AG04449 (cell line): Measurements from ENCODE around the gene KLC1.

Experiments used
- CTCF ChIA-PET: fragments of 350-600 bp; formaldehyde crosslinking; extraction: SDS; loops from one replicate; lab custom pipeline; 2021; ENCODE audit warnings: antibody characterized with exemption; lab: Yijun Ruan, JAX
- POLR2A ChIA-PET: fragments of 400-600, 350-600 bp; formaldehyde crosslinking; extraction: SDS; loops from one replicate; lab custom pipeline; 2020; ENCODE audit warnings: antibody characterized with exemption, inconsistent platforms; lab: Yijun Ruan, JAX
- DNase-seq: peaks from one replicate; pipeline ENCODE4 v3.0.0-alpha.2; 2010; ENCODE audit warnings: low read depth, low spot score
- H3K4me3 ChIP-seq: 2 replicates; pipeline ENCODE4 v1.5.1; 2011; ENCODE audit warnings: low read depth, mild to moderate bottlenecking, control low read depth, low read length
- TF ChIP-seq, protein P1 (sequence below): IDR thresholded peaks from one replicate; pipeline ENCODE4 v1.5.1; 2011; ENCODE audit warnings: mild to moderate bottlenecking, moderate library complexity, low read length, control low read depth, inconsistent platforms; ENCODE audit not compliant: insufficient read depth; ENCODE audit errors: missing control alignments

KLC1 gene

DNA sequence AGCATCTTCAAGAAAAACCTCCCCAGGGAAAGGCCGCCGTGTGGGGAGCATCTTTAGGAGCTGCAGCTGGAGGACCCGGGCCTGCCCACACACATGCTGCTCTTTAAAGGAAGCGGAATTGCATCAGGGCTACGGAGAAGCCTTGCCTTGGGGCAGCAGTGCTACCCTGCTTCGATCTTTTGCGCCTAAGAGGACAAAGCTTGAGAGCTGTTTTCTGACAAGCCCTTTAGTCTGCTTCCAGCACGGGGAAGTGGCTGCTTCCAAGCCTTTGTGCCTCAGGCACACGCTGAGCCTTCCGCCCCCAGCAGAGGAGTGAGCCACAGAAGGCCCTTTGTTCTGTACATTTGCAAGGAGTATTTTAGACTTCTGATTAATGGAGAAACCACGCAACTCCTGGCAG lies 34.7 kb upstream of the KLC1 start:
- ChIA-PET POLR2A (no interaction called here), CTCF (interaction anchor here (0.8 to 1.5 kb wide), 2 partner anchors 20 to 23 kb away, joined by 3 read pairs; no protein-coding TSS in a partner anchor)
- DNase-seq, result no peak
- no peak overlapping the region for H3K4me3 ChIP-seq
- TF ChIP-seq, protein P1, sequence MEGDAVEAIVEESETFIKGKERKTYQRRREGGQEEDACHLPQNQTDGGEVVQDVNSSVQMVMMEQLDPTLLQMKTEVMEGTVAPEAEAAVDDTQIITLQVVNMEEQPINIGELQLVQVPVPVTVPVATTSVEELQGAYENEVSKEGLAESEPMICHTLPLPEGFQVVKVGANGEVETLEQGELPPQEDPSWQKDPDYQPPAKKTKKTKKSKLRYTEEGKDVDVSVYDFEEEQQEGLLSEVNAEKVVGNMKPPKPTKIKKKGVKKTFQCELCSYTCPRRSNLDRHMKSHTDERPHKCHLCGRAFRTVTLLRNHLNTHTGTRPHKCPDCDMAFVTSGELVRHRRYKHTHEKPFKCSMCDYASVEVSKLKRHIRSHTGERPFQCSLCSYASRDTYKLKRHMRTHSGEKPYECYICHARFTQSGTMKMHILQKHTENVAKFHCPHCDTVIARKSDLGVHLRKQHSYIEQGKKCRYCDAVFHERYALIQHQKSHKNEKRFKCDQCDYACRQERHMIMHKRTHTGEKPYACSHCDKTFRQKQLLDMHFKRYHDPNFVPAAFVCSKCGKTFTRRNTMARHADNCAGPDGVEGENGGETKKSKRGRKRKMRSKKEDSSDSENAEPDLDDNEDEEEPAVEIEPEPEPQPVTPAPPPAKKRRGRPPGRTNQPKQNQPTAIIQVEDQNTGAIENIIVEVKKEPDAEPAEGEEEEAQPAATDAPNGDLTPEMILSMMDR, result no peak

DNA sequence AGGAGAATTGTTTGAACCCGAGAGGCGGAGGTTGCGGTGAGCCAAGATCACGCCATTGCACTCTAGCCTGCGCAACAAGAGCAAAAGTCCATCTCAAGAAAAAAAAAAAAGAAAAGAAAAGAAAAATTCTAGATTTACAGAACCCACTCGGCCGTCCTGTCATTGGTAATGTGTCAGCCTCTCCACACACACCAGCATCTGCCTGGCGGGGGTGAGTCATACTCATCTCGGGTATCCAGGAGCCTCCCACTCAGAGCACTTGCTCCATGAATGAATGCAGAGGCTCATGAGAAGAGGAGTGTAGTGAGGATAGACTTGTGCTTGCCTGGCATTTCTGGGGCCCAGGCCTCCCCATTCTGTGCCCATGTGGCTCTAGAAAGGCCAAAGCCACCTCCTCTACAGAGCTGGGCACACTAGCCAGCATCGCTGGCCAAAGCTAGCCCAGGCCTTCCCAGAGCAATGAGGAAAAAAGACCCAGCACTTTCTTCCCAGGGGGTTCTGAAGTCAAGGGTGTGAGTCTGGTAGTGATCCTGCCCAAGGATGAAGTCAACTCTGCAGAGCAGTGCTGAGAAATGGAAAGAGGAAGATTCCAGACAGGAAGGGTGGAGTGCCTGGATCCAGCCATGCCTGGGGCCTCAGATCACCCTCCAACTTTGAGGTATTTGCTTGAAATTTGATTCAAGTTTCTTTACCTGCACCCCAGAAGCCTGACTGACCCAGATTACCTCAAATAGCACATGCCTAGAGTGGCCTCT lies 31.2 kb upstream of the KLC1 start:
- ChIA-PET CTCF (no interaction called here), POLR2A (no interaction called here)
- DNase-seq, result no peak

DNA sequence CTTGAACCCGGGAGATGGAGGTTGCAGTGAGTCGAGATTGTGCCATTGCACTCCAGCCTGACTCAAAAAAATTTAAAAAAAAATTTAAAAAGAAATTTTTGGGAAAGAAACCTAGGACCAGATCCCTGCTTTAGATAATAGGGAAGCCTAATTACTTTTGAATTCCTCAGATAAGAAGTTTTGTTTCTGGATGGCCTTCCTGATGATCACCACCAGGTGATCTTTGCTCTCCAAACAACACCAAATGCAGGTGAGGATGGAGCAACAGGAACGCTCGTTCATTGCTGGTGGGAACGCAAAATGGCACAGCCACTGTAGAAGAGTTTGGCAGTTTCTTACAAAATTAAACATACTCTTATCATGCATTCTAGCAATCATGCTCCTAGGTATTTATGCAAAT lies 28.5 kb upstream of the KLC1 start:
- ChIA-PET POLR2A (no interaction called here), CTCF (interaction anchor here (1.0 kb wide), 1 partner anchor 13 kb away, joined by 3 read pairs; no protein-coding TSS in a partner anchor)
- TF ChIP-seq, protein P1, result no peak
- no peak overlapping the region for H3K4me3 ChIP-seq
- no peak for DNase-seq

More for the DNA sequence above, 31.2 kb upstream of the KLC1 start:
- no peak overlapping the region for H3K4me3 ChIP-seq
- TF ChIP-seq, protein P1, result no peak

DNA sequence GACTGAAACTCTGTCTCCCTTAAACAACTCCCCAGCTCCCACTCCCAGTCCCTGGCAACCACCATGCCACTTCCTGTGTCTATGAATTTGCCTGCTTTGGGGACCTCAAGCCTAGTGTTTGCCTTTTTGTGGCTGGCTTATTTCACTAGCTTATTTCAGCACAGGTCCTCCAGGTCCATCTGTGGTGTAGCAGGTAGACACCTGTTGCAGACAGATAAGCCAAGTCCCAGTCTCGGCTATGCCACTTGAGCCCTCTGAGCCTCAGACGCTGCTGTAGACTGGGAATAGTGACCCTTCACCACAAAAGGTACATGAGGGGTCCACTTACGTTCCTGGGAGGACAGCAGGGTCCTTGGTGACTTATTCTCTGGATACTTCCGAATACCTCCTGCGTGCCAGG lies 24.4 kb upstream of the KLC1 start:
- TF ChIP-seq, protein P1, result no peak
- no peak overlapping the region for H3K4me3 ChIP-seq
- ChIA-PET POLR2A (no interaction called here), CTCF (interaction anchor here (1.2 to 1.5 kb wide), 3 partner anchors 9 to 378 kb away, joined by 3 to 4 read pairs (median 3); no protein-coding TSS in a partner anchor)
- DNase-seq, result no peak

DNA sequence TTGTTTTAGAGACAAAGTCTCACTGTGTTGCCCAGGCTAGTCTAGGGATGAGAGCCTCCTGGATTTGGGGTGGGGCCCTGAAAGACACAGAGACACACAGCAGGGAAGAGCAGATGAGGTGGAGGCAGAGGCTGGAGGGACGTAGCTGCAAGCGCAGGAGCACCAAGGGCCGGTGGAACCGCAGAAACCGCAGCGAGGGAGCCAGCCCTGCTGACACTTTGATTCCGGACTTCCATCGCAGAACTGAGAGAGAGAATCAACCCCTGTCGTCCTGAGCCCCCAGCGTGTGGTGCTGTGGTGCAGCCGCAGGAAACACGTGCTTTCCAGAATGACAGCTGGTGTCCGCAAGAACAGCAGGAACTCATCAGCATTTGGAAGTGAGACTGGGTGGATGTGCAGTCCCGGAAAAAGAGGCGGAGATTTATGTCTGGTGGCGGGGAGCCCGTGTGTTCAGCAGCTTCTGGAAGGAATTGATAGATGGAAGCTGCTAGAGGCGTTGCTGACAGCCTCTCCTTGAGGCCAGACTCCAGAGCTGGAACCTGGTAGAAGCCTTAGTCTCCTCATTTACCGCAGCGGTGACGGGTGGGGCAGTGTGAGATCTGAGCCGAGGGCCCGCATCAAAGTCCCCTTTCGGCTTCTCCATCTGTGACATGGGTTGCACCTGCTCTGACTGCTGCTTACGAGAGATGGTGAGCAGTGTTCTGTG lies 21.9 kb upstream of the KLC1 start:
- CTCF ChIA-PET, result interaction anchor here (0.6 to 1.6 kb wide), 7 partner anchors 8 to 199 kb away, joined by 3 to 4 read pairs (median 3); partner anchors contain the start of gene BAG5
- H3K4me3 ChIP-seq, result peak overlapping the region; percentile 34
- DNase-seq, result no peak
- TF ChIP-seq, protein P1, result peak; percentile 45
- POLR2A ChIA-PET, result interaction anchor here (0.5 to 1.4 kb wide), 4 partner anchors 22 to 76 kb away, joined by 3 to 5 read pairs (median 4); partner anchors contain the start of gene KLC1
